Mammary epithelial cell (primary cell): ENCODE data around the gene KANSL2.

Source experiments
- EZH2 ChIP-seq: IDR thresholded peaks from 2 replicates; pipeline ENCODE4 v1.6.1; 2012; ENCODE audit warnings: low read length, inconsistent platforms, borderline replicate concordance
- TF ChIP-seq, protein P1 (sequence below), 2 donors: IDR thresholded peaks in 1 of 2; conservative IDR thresholded peaks in 1 of 2; 2 replicates each; pipeline ENCODE4 v1.5.1; 2011 to 2012; ENCODE audit warnings: inconsistent platforms in 2 of 2, low read length in 2 of 2, mild to moderate bottlenecking in 2 of 2, control low read depth in 1 of 2, low read depth in 1 of 2; ENCODE audit not compliant: insufficient read depth in 1 of 2; ENCODE audit errors: extremely low read depth in 1 of 2

DNA sequence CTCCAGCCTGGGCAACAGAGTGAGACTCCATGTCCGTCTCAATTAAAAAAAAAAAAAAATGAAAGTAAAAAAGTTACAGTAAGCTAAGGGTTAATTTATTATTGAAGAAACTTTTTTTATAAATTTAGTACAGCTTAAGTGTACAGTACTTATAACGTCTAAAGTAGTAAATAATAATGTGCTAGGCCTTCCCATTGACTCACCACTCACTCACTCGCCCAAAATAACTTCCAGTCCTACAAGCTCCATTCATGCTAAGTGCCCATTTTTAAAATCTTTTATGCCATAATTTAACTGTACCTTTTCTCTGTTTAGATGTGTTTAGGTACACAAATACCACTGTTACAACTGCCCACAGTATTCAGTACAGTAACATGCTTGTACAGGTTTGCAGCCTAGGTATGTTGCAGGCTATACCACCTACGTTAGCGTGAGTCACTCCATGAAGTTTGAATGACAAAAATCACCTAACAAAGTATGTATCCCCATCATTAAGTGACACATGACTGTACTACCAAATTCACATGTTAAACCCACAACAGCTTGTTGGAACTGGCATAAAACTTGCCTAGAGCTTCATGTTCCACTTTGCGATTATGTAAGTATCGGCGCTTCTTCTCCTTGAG, 10.7 kb downstream of the KANSL2 start:
- TF ChIP-seq, protein P1, sequence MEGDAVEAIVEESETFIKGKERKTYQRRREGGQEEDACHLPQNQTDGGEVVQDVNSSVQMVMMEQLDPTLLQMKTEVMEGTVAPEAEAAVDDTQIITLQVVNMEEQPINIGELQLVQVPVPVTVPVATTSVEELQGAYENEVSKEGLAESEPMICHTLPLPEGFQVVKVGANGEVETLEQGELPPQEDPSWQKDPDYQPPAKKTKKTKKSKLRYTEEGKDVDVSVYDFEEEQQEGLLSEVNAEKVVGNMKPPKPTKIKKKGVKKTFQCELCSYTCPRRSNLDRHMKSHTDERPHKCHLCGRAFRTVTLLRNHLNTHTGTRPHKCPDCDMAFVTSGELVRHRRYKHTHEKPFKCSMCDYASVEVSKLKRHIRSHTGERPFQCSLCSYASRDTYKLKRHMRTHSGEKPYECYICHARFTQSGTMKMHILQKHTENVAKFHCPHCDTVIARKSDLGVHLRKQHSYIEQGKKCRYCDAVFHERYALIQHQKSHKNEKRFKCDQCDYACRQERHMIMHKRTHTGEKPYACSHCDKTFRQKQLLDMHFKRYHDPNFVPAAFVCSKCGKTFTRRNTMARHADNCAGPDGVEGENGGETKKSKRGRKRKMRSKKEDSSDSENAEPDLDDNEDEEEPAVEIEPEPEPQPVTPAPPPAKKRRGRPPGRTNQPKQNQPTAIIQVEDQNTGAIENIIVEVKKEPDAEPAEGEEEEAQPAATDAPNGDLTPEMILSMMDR (conservative IDR thresholded peaks at IDR 0.05 in 1 of 2, IDR thresholded peaks at IDR 0.05 in 1 of 2; ENCODE audit: extremely low read depth in 1 of 2, insufficient read depth in 1 of 2, low read depth in 1 of 2, low read length in 2 of 2) = no peak
- TF ChIP-seq EZH2 = no peak
